GM21528 (cell line): Measurements from ENCODE around the gene PNPLA2.

Experiments
- ATAC-seq: cut with Tn5 transposase; IDR thresholded peaks from one replicate; pipeline ENCODE4 v1.9.1; 2021; ENCODE audit warnings: mild to moderate bottlenecking, moderate library complexity; ENCODE audit not compliant: unreplicated experiment, low FRiP score

Gene PNPLA2

DNA sequence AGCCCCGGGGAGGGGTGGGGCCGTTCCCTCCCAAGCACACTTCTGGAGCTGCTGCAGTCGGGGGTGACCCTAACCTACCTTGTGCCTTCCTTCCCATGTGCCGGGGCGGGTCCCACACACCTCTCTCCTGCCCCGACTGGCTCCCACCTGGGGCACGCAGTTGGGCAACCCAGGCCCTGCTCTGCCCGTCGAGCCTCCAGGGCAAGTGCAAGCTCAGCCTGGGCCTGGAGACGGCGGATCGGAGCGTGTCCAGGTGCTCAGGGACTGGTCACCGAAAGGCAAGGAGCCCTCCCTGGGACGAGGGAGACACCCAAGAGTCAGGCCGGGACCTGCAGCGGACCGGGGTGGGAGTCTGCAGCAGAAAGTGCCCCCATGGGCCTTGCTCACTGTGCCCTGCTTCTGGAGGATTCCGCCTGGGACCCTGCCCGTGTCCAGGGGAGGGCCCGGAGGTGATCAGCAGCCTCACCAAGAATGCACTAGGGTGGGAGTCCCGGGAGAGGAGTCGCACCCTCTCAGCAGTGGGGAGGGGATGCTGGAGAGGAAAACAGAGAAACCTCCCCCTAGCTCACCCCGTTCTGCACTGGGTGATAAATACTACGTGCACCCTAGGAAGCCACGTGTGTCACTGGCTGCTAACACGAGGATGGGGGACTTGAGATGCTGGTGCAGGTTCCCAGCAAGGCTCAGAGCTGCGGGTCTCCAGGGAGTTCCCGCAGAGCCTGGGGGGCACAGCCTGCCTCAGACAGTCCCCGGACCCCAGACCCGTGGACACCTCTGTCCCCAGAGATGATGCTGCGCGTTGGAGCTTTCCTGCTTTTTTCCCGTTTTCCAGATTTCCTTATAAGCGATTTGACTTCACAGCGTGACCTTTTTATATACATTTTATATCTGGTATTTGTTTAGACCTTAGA lies 36.2 kb upstream of the PNPLA2 start:
- ATAC-seq = no peak

DNA sequence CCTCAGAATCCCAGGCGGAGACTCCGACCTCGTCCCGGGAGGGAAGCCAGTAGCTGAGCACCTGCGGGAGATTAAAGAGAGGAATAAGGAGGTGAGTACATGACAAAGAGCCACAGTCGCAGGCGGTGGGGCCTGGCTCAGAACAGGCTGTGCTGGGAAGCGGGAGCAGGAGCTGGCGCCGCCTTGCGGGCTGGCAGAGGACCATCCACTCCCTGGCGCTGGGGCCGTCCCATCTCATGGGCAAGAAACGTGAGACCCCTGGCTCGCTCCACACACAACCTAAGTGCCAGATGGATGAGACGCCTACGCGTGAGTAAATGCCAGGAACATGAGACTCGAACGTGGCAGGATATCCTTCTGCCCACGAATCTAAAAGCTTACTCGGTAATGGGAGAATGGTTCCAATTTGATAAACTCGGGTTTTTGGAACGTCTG lies 35.1 kb upstream of the PNPLA2 start:
- no peak for ATAC-seq

DNA sequence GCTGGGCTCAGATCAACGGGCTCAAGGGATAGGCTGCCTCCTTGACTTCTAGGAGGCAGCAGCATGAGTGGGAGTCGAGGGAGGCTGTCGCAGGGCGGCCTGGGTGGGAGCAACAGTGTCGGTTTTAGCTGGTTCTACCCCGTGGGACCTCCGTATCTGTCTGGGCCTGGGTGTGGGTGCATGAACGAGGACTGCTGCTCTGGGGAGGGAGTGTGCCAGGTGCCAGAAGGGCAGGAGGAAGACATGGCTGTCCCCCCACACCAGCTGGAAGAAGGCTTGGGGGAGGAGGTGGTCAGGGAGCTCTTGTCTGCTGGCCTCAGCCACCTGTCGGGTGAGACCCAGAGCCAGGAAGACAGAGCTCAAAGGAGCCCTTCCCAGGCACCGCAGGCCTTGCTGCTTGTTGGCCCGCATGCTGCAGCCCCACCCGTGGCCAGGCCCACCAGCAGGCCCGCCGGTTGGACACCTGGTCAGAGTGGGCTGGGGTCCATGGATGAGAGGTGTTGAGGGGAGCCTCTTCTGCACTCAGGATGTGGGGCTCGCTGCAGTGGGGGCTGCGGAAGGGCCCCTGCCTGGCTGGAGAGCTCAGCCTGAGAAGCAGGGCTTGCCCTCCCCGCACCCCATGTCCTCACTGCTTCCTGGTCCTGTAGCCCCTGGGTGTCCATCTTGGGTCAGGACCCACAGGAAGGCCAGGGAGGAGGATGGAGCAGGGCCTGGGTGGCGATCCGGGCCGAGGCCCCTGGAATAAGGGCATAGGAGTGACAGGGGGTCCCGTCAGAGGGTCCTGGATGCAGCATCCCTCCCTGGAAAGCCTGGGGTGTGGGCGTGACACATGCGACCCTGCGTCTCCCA lies 32.3 kb upstream of the PNPLA2 start:
- ATAC-seq = no peak

DNA sequence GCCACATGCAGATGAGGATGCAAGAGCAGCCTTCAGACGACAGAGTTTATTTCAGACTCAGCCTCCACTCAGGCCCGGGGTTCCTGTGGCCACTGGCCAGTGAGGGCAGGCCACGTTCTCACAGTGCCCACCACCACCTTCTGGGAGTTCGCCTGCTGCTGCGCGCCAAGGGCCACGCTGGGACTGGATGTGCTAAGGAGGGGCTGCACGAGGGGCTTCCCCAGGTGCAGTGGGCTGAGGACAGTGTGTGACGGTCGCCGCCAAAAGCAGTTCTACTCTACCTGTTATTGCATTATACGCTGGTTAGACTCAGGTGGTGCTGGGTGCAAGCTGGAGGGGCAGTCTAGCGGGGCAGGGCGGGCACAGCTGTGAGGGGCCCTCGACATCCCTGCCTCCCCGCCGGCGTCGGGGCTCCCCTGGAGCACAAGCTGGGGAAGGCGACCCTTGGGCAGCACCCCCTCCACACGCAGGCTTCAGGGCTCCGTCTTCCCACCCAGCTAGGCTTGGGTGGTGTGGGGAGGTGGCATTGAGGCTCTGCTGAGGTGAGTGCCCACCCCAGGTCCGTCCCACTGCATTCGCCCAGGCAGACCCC lies 31.5 kb upstream of the PNPLA2 start:
- no peak for ATAC-seq

DNA sequence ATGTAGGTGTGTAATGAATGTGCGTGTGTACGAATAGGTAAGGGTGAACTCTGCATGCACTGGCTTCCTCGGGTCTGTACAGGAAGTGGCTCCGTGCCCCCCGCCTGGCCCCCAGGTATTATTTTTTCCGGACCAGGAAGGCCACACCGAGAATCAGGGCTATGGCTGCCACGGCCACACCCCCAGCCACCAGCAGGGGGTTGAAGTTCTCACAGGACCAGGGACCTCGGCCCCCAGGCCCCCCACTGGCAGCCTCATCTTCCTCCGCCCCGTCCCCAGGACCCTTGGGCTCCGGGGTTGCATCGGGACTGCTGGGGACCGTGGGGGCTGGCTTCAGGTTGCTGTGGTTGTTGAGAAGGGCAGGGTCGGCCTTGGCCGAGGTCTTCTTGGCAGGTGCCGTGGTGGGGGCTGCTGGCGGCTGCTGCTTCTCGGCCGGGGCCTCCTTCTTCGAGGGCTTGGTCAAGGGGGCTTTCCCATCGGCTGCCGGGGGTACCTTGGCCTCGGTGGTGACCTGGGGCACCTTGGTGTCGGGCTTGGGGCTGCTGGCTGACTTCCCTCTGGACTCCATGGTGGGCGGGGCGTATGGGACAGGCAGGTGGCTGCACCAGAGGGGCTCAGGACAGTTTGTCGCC lies 30.6 kb upstream of the PNPLA2 start:
- ATAC-seq = no peak

DNA sequence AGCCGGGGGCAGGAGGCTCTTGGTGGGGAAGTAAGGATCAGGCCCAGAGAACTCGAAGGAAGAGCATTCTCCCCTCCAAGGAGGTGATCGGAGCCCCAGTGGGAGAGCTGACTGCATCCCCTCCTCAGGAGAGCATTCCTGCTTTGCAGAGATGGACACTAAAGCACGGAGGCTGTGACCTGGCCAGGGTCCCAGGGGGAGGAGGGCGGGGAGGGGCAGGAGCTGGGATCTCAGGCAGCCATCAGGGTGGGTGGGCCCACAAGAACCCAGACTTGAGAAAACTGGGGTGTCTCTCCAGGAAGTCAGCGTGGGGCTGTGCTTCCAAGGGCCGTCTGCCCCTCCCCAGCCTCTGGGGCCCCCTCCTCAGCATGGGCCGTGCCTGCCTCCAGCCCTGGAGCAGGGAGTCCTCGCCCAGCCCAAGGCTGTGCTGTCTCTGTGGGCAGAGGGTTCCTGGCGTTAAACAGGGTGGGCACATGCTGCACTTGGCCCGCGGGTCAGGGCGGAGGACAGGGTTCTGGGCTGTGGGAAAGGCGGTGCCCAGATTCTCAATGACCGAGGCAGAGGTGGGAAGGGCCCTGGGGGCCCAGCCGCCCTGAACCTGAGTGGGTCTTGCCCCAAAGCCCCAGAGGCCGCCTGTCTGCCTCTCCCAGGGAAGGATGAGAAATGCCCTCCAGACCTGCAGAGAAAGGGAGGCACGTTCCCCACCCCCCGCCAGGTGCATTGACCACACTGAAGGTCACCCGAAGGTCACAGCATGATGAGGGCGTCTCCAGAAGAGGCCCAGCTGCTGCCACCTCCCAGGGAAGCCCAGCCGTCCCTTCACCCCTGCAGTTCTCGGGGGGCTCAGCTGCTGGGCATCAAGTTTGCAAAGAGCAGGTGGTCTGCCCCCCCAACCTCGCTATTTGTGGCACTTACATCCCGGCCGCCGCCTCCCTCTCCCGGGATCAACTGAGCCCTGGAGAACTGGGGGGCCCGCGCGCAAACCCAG lies 29.5 kb upstream of the PNPLA2 start:
- no peak for ATAC-seq

DNA sequence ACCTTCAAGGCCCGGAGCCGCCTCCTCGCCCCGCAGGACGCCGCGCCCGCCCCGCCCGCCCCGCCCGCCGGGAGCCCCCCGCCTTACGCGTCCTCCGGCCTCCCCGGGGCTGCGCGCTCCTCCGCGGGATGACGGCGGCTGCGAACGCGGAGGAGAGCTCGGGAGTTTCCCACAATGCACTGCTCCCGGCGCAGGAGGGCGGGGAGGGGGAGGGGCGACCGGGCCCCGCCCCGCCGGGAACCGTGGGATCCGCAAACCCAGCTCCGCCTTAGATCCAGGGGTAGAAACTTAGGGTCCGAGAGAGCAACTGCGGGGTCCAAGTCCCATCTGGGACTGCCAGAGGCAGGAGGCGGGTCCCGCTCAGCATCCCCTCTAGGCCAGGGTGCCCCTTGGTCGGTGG lies 28.8 kb upstream of the PNPLA2 start, which contains the start of gene CEND1:
Gene CEND1 (minus strand): TSS at position 148 of the 400 bp plus-strand sequence. CDS start 1,514 bp downstream, outside the sequence.
- ATAC-seq = no peak

DNA sequence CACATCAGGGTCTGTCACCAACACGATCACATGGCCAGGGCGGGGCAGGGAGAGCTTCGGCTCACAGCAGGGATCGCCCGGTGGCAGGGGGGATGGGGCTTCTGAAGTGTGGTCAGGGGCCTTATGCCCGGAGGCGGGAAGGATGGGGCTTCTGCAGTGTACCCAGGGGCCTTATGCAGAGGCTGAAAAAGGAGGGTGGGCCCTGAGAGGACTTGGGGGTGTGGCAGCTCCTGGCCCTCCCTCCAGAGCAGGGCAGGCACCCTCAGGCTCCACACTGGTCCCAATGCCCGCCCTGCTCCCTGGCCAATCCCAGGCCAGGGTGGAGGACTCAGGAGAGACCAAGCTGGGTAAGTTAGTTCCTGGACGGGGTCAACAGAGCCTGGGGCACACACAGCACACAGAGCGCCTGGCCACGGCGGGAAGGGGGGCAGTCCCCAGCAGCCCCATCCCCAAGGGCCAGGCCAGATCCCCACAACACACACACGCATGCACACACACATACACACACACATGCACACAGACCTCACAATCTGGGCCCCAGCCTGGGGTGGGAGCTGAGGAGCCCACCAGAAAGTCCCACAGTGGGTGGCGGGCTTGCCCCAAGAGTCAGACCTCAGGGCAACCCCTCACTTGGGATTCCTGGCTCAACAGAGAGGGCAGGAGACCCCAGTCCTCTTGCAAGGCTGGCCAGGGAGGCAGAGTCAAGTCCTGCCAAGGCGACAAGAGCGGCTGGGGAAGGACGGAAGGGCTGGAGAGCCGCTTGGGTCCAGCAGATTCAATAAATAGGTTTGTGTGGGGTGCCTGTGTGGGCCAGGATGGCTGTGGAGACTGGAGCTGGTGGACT lies 27.8 kb upstream of the PNPLA2 start:
- ATAC-seq = no peak

DNA sequence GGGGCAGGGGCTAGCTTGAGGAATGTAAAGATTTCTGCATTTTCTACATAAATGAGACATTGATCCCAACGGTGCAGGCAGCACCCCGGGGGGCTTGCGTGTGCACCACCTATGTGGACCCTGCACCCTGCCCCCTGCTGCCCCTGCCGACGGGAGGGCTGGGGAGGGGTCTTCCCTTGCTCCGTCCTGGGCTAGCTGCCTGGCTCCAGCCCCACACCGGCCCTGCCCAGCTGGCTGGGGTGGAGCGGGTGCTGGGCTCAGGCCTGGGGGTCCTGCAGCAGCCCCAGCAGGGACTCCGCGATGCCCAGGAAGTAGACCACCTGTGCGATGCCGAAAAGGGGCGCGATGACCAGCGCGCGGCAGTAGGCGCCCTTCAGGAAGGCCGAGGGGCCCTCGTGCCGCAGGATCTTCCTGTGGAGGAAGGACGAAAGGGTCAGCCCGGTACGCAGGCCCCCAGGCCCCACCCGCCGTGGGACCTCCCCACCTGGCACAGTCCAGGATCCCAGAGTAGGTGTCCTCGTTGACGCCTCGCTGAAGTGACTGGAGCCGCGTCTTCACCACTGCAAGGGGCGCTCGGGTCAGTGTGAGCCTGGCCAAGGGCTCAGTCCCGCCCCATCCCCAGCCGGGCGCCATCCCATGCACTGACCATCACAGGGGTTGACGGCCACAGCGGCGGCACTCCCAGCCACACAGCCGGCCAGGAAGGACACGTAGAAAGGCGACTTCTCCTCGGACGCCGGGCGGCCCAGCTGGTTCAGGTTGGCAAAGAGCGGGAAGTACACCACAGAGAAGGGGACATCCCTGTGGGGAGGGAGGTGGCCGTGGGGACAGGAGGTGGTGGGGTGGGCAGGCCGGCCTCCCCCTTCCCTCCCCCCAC lies 26.8 kb upstream of the PNPLA2 start:
- ATAC-seq = no peak

DNA sequence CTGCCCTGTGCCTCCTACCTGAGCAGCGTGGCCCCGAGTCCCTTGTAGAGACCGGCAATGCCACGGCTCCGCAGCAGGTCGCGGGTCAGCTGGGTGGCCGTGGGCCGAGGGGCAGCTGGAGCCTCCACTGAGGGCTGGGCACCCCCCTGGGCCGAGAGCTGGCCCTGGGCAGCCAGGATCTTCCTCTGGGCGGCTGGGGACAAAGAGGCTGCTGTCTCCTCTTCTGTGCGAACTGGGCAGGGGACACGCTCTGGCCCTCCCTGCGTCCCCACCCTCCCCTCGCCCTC lies 26.2 kb upstream of the PNPLA2 start:
- ATAC-seq = no peak

DNA sequence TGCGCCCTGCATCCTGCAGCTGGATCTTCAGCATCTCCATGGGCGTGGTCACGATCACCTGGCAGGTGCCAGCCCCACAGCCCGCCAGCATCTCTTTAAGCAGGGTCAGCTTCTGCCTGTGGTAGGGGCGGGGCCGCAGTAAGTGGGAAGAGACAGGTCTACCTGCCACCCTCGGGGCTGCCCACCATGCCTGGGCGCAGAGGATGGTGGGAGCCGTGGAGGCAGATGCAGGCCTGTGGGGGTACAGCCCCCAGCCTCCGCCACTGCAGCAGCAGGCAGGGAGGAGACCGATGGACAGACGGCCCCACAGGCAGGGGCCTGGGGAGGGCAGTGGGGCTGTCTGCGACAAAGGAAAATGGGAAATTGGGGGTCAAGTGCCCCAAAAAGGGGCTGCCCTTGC lies 25.8 kb upstream of the PNPLA2 start:
- ATAC-seq = no peak

DNA sequence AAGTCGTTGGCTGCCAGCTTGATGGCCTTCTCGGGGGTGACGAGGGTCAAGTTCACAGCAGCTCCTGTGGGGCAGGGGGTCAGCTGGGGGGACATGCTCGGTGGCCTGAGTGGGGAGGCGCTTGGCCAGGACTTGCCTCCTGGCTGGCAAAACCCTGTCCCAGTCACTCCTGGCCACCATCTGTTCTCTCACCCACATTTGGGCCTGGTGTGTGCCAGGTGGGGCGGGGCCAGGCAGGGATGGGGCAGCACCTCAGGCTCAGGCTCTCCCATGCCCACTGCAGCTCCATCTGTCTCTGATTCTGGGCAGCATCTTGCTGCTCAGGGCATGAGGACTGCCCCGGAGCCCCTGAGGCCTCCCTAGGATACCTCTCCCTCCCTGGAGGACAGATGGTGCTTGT lies 25.2 kb upstream of the PNPLA2 start:
- no peak for ATAC-seq

DNA sequence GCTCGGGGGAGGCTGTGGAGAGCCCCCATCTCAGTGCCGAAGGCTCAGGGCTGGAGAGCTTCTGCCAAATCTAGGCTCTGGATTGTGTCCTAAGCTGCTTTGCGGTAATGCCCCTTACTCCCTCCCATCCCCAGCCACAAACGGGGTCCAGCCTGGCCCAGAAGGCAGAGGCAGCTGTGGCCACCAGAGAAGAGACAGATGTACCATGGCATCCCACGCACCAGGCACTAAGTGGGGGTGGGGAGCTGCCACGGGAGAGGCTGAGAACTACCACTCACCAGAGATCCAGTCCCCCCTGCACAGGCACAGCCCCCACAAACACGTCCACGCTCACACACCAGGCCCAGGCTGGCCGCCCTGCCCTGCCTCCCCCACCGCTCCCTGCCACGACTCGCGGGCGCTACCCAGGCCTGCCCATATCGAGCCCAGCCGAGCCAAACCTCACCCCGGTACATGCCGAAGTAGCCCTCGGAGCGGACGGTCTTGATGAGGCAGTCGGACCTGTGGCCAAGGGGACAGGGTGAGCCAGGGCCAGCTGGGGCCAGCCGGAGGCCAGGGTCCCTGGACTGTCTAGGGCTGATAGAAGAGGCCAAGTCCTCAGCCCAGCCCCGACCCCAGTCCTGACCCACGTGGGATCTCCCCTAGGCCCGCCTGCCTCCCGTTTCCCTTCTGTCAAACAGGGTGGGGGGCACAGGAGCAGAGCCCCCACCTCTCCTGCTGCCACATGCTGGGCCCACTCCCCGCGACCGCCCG lies 24.5 kb upstream of the PNPLA2 start:
- no peak for ATAC-seq

DNA sequence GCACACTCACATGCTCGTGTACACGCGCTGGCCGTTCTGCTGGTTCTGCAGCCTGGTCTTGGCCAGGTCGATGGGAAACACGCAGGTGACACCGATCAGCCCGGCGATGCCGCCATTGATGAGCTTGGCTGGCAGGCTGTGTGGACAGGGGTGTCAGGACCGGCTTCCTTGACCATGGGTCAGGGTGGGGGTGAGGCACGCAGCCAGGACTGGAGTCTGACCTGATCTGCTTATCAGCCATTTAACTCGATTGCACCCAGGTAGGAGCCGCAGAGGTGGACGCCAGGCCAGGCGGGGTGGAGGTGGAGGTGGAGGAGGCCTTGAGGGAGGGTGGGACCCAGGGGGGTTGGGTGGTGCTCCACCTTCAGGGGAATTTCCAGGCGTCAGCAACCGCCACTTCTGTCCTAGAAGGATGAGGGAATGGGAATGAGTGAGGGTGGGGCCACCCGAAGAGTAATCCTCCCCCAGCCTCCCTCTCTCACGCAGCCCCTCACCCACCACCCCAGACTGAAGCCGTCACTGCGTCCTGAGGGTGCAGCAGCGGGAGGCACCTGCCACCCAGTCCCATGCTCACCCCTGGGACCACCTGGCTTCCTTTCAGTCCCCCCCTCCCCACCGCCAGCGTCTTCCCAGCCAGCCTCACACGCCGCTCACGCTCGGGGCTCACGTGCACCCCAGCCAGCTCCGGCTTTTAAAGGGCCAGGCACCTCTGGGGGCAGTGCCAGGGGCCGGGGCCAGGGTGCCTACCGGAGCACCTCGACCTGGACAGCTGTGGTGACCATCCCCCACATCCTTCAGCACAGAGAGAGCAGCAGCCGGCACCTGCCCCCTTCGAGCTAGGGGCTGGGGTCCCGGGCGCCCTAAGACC lies 23.7 kb upstream of the PNPLA2 start:
- no peak for ATAC-seq

DNA sequence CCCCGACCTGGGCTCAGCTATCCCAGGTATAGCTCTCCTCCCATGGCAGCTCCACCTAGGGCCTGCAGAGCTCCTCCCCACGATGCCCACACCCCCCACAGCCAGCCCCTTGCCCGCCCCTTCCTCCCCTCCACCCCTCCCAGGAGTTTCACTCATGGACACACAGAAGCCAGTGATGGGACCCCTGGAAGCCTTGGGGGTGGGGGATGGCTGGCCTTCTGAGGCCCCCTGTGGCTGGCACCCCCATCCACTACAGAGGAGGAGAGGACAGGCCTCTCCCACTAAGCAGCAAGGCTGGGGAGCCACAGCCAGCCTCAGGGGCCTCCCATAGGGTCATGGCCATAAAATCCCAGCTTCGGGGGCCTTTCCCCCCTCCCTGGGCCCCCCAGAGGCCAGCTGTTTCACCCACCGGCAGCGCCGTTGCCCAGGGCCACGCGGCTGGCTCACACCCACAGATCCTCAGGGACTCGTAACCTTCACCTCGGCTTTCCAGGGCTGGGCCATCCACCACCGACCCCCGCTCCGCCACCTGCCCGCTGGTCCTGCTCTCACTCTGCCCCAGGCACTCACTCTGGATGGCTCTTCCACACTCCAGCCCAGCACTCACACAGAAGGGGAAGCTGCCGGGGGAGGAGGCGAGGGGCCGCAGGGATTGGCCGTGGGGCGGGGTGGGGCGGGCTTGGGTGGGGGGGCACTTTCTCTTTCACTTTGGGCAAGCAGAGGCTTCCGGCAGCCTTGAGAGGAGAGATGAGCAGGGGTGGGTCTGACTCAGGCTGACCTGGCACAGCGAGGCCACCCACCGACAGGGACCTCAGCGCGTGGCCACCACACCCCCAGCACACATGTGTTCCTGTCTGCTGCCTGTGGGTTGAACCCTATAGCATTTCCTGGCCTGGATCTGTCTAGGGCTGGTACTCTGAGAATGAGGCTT lies 22.8 kb upstream of the PNPLA2 start:
- ATAC-seq = no peak
